ENCODE data around the gene PCBP3.

Gene PCBP3

GRCh38 chr21:45930231-45930760 lies 286.8 kb downstream of the PCBP3 start:
- H3K4me1 ChIP-seq (ENCODE audit: control insufficient read depth, insufficient read depth, low read length): no peaks in the 10 kb centered on the region
- H3K27ac ChIP-seq (ENCODE audit: low read length): no peak overlapping the region

GRCh38 chr21:45930792-45931191 lies 287.3 kb downstream of the PCBP3 start:
- DNase-seq (ENCODE audit: low read depth, low spot score): no peak
- no peaks in the 10 kb centered on the region for H3K27me3 ChIP-seq (ENCODE audit: control insufficient read depth, insufficient read depth, low read length)
- no peaks in the 10 kb centered on the region for H3K4me1 ChIP-seq (ENCODE audit: control insufficient read depth, insufficient read depth, low read length)
- no peaks in the 10 kb centered on the region; the same call in 1 of the 2 replicates for H3K36me3 ChIP-seq (ENCODE audit: control insufficient read depth, insufficient read depth, low read length)
- peaks cover 5% of the 10 kb centered on the region for H3K9me3 ChIP-seq (ENCODE audit: control insufficient read depth, insufficient read depth, low read length)
- H3K4me3 ChIP-seq (ENCODE audit: low read length): no peak overlapping the region
- WGBS (ENCODE audit: insufficient coverage, insufficient read length): no CpG with 5 or more reads among the region's 7 CpGs
- H3K27ac ChIP-seq (ENCODE audit: low read length): no peak overlapping the region

More at GRCh38 chr21:45930231-45930760, 286.8 kb downstream of the PCBP3 start:
- WGBS (ENCODE audit: insufficient coverage, insufficient read length): no CpG with 5 or more reads among the region's 16 CpGs
- peaks cover 5% of the 10 kb centered on the region; the same call in 1 of the 2 replicates for H3K9me3 ChIP-seq (ENCODE audit: control insufficient read depth, insufficient read depth, low read length)
- H3K27me3 ChIP-seq (ENCODE audit: control insufficient read depth, insufficient read depth, low read length): no peaks in the 10 kb centered on the region
- no peak overlapping the region for H3K4me3 ChIP-seq (ENCODE audit: low read length)
- DNase-seq (ENCODE audit: low read depth, low spot score): no peak
- H3K36me3 ChIP-seq (ENCODE audit: control insufficient read depth, insufficient read depth, low read length): no peaks in the 10 kb centered on the region; the same call in 1 of the 2 replicates

GRCh38 chr21:45931397-45931969 lies 288.0 kb downstream of the PCBP3 start:
- peaks cover 9% of the 10 kb centered on the region for H3K9me3 ChIP-seq (ENCODE audit: control insufficient read depth, insufficient read depth, low read length)
- no CpG with 5 or more reads among the region's 23 CpGs for WGBS (ENCODE audit: insufficient coverage, insufficient read length)
- H3K4me3 ChIP-seq (ENCODE audit: low read length): no peak overlapping the region
- H3K27ac ChIP-seq (ENCODE audit: low read length): no peak overlapping the region
- H3K36me3 ChIP-seq (ENCODE audit: control insufficient read depth, insufficient read depth, low read length): no peaks in the 10 kb centered on the region; the same call in 1 of the 2 replicates
- H3K4me1 ChIP-seq (ENCODE audit: control insufficient read depth, insufficient read depth, low read length): no peaks in the 10 kb centered on the region
- H3K27me3 ChIP-seq (ENCODE audit: control insufficient read depth, insufficient read depth, low read length): no peaks in the 10 kb centered on the region
- no peak for DNase-seq (ENCODE audit: low read depth, low spot score)

GRCh38 chr21:45932922-45933502 lies 289.5 kb downstream of the PCBP3 start:
- no CpG with 5 or more reads among the region's 9 CpGs for WGBS (ENCODE audit: insufficient coverage, insufficient read length)
- Histone ChIP-seq H3K4me3 (ENCODE audit: low read length) (no peak overlapping the region), H3K4me1 (ENCODE audit: control insufficient read depth, insufficient read depth, low read length) (no peaks in the 10 kb centered on the region)

GRCh38 chr21:45934085-45934484 lies 290.6 kb downstream of the PCBP3 start:
- peaks cover 10% of the 10 kb centered on the region for H3K9me3 ChIP-seq (ENCODE audit: control insufficient read depth, insufficient read depth, low read length)
- H3K4me3 ChIP-seq (ENCODE audit: low read length): no peak overlapping the region
- H3K4me1 ChIP-seq (ENCODE audit: control insufficient read depth, insufficient read depth, low read length): no peaks in the 10 kb centered on the region
- WGBS (ENCODE audit: insufficient coverage, insufficient read length): no CpG with 5 or more reads among the region's 6 CpGs
- H3K36me3 ChIP-seq (ENCODE audit: control insufficient read depth, insufficient read depth, low read length): peaks cover 2% of the 10 kb centered on the region; the same call in 1 of the 2 replicates
- no peak overlapping the region for H3K27ac ChIP-seq (ENCODE audit: low read length)
- no peaks in the 10 kb centered on the region for H3K27me3 ChIP-seq (ENCODE audit: control insufficient read depth, insufficient read depth, low read length)
- no peak for DNase-seq (ENCODE audit: low read depth, low spot score)

More at GRCh38 chr21:45932922-45933502, 289.5 kb downstream of the PCBP3 start:
- DNase-seq (ENCODE audit: low read depth, low spot score): no peak
- Histone ChIP-seq H3K27ac (ENCODE audit: low read length) (no peak overlapping the region), H3K36me3 (ENCODE audit: control insufficient read depth, insufficient read depth, low read length) (no peaks in the 10 kb centered on the region; the same call in 1 of the 2 replicates), H3K27me3 (ENCODE audit: control insufficient read depth, insufficient read depth, low read length) (no peaks in the 10 kb centered on the region), H3K9me3 (ENCODE audit: control insufficient read depth, insufficient read depth, low read length) (peaks cover 9% of the 10 kb centered on the region)

- DNase-seq (ENCODE audit: low read depth, low spot score): no peak
- no peak overlapping the region for H3K4me3 ChIP-seq (ENCODE audit: low read length)
- H3K4me1 ChIP-seq (ENCODE audit: control insufficient read depth, insufficient read depth, low read length): no peaks in the 10 kb centered on the region
- no peak overlapping the region for H3K27ac ChIP-seq (ENCODE audit: low read length)
- no peaks in the 10 kb centered on the region for H3K27me3 ChIP-seq (ENCODE audit: control insufficient read depth, insufficient read depth, low read length)
- no CpG with 5 or more reads among the region's 3 CpGs for WGBS (ENCODE audit: insufficient coverage, insufficient read length)
- peaks cover 2% of the 10 kb centered on the region; the same call in 1 of the 2 replicates for H3K36me3 ChIP-seq (ENCODE audit: control insufficient read depth, insufficient read depth, low read length)
- peaks cover 10% of the 10 kb centered on the region for H3K9me3 ChIP-seq (ENCODE audit: control insufficient read depth, insufficient read depth, low read length)
Measured at GRCh38 chr21:45934554-45934953, 291.0 kb downstream of the PCBP3 start.

- Histone ChIP-seq H3K9me3 (ENCODE audit: control insufficient read depth, insufficient read depth, low read length) (peaks cover 10% of the 10 kb centered on the region), H3K36me3 (ENCODE audit: control insufficient read depth, insufficient read depth, low read length) (0 out of 2 replicates have a peak, but pooled peaks cover 2% of the 10 kb centered on the region), H3K4me3 (ENCODE audit: low read length) (no peak overlapping the region), H3K27ac (ENCODE audit: low read length) (no peak overlapping the region), H3K4me1 (ENCODE audit: control insufficient read depth, insufficient read depth, low read length) (no peaks in the 10 kb centered on the region), H3K27me3 (ENCODE audit: control insufficient read depth, insufficient read depth, low read length) (no peaks in the 10 kb centered on the region)
- DNase-seq (ENCODE audit: low read depth, low spot score): no peak
- no CpG with 5 or more reads among the region's 3 CpGs for WGBS (ENCODE audit: insufficient coverage, insufficient read length)
Measured at GRCh38 chr21:45935628-45936027, 292.1 kb downstream of the PCBP3 start.

GRCh38 chr21:45937721-45938452 lies 294.4 kb downstream of the PCBP3 start:
- no peak for DNase-seq (ENCODE audit: low read depth, low spot score)
- Histone ChIP-seq H3K36me3 (ENCODE audit: control insufficient read depth, insufficient read depth, low read length) (0 out of 2 replicates have a peak, but pooled peaks cover 2% of the 10 kb centered on the region), H3K4me3 (ENCODE audit: low read length) (no peak overlapping the region), H3K27me3 (ENCODE audit: control insufficient read depth, insufficient read depth, low read length) (no peaks in the 10 kb centered on the region), H3K4me1 (ENCODE audit: control insufficient read depth, insufficient read depth, low read length) (no peaks in the 10 kb centered on the region), H3K9me3 (ENCODE audit: control insufficient read depth, insufficient read depth, low read length) (peaks cover 10% of the 10 kb centered on the region), H3K27ac (ENCODE audit: low read length) (no peak overlapping the region)
- no CpG with 5 or more reads among the region's 17 CpGs for WGBS (ENCODE audit: insufficient coverage, insufficient read length)

- Histone ChIP-seq H3K9me3 (ENCODE audit: control insufficient read depth, insufficient read depth, low read length) (peaks cover 10% of the 10 kb centered on the region), H3K4me3 (ENCODE audit: low read length) (no peak overlapping the region), H3K27me3 (ENCODE audit: control insufficient read depth, insufficient read depth, low read length) (no peaks in the 10 kb centered on the region), H3K36me3 (ENCODE audit: control insufficient read depth, insufficient read depth, low read length) (0 out of 2 replicates have a peak, but pooled peaks cover 2% of the 10 kb centered on the region), H3K27ac (ENCODE audit: low read length) (no peak overlapping the region), H3K4me1 (ENCODE audit: control insufficient read depth, insufficient read depth, low read length) (no peaks in the 10 kb centered on the region)
- no peak for DNase-seq (ENCODE audit: low read depth, low spot score)
- no CpG with 5 or more reads among the region's 1 CpG for WGBS (ENCODE audit: insufficient coverage, insufficient read length)
Measured at GRCh38 chr21:45938453-45938755, 294.9 kb downstream of the PCBP3 start.

GRCh38 chr21:45938811-45939520 lies 295.4 kb downstream of the PCBP3 start:
- Histone ChIP-seq H3K9me3 (ENCODE audit: control insufficient read depth, insufficient read depth, low read length) (peaks cover 10% of the 10 kb centered on the region), H3K27ac (ENCODE audit: low read length) (no peak overlapping the region), H3K36me3 (ENCODE audit: control insufficient read depth, insufficient read depth, low read length) (0 out of 2 replicates have a peak, but pooled peaks cover 2% of the 10 kb centered on the region), H3K4me1 (ENCODE audit: control insufficient read depth, insufficient read depth, low read length) (no peaks in the 10 kb centered on the region), H3K4me3 (ENCODE audit: low read length) (no peak overlapping the region), H3K27me3 (ENCODE audit: control insufficient read depth, insufficient read depth, low read length) (no peaks in the 10 kb centered on the region)
- WGBS (ENCODE audit: insufficient coverage, insufficient read length): no CpG with 5 or more reads among the region's 17 CpGs
- DNase-seq (ENCODE audit: low read depth, low spot score): no peak
